HG02588 (cell line): ENCODE data around the gene CLSTN3.
A peak's percentile ranks its signal among the peaks of the same experiment; 100 is the strongest.
"Not testable (repeated sequence)": the region's sequence is repeated elsewhere in the genome, so short reads cannot be mapped to it uniquely, and the experiment has no call there.

Experiments
- ATAC-seq: cut with Tn5 transposase; IDR thresholded peaks from one replicate; pipeline ENCODE4 v1.9.1; 2021; ENCODE audit warnings: mild to moderate bottlenecking, moderate library complexity; ENCODE audit not compliant: unreplicated experiment

CLSTN3 gene

DNA sequence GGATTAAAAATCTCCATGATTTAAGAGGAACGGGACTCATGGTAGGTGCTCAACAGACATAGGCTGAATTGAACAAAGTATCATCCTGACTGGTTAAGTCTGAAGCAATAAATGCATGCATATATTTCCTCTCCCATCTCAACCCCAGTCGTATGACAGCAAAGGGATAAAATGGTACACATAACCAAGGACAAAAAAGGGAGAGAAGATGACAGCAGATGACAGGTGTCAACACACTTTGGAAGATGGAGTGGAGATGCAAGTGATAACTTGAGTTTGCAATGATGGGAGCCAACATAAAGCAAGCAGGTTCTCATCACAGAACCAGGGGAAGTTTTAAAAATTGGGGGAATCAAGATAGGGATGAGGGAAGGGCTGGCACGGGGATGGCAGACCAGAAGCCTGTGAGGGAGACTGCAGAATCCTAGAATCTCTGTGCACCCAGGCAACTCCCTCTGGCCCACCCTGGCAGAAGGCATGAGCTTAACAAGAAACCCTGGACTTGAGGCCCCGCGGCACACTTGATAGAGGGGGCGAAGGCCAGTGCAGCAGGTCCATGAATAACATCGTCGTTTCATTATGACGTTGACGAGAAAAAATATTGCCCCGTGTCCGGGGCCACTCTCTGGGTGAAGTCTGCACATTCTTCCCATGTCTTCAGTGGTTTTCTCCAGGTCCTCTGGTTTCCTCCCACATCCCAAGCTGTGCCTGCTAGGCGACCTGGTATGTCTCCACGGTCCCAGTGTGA, 26.2 kb upstream of the CLSTN3 start:
- ATAC-seq = no peak

DNA sequence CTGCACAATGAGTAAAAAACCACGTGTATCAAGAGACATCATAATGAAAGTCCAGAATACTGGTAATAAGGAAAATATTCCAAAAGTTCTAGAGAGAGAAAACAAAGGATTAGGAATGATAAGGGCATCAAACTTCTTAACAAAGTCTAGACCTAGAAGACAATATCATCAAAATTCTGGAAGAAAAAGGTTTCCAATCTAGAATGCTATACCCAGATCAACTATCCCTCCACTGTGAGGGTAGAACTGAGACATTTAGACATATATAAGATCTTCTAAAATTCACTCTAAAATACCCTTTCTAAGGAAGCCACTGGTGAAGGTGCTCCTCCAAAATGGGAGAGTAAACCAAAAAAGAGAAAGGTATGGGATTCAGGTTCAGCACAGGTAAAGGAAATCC, 24.1 kb upstream of the CLSTN3 start:
- ATAC-seq = no peak

DNA sequence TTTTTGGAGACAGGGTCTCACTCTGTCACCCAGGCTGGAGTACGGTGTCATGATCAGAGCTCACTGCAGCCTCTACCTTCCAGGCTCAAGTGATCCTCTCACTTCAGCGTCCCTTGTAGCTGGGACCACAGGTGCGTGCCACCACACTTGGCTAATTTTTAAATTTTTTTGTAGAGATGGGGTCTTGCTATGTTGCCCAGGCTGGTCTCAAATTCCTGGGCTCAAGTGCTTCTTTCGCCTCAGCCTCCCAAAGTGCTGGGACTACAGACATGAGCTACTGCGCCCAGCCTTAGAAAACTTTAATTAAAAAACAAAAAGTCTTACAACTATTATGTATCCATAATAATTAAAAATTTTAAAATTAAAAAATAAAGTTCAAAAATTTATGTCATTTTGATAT, 23.0 kb upstream of the CLSTN3 start:
- not testable (repeated sequence) for ATAC-seq

DNA sequence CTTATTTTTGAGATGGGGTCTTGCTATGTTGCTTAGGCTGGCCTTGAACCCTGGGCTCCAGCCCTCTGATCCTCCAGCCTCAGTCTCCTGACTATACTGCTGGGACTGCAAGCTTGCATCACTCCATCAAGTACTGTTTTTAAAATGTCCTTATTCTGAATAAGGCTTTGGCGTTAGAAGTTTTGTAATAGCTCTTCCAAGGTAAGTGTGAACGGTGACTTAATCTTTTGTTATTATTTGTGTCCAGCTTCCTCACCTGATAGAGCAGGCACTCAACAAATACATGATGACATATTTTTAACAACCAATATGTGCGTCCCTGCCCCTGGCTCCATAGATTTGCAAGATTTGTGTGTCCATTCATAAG, 22.6 kb upstream of the CLSTN3 start:
- no peak for ATAC-seq

DNA sequence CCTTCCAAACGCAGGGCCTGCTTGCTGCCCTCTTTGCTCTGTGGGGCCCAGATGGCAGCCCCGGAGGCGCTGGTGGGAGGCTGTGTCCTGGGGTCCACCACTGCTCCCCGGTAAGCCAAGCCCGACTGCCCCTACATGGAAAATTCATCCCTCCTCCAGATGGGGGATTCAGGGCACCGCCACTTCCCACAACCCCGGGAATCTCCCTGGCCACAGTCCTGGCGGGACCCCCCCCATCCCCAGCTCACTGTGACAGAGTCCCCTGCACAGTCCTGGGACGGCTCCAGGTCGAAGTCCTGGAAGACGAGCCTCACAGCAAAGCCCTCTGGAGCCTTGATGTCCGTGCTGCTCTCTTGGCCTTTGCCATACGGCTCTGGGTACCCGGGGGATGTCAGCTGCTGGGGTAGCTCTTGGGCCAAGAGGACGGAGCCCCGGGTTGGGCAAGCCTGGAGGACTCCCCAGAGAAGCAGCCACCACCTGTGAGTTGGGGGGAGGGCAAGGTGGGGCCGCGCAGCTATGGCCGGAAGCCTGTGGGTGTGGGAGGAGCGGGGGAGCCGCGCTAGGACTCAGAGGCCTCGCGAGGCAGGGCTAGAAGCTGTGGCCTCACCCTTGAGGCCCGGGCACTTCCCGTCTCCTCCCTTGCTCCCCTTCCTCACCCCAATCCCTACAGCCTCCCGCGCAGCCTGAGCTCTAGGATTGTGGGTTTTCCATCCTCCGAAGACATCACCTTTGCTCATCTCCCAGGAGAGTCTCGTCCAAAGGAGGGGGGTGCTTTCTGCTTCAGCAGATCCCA, 22.0 kb upstream of the CLSTN3 start:
- ATAC-seq = peak; percentile 91

DNA sequence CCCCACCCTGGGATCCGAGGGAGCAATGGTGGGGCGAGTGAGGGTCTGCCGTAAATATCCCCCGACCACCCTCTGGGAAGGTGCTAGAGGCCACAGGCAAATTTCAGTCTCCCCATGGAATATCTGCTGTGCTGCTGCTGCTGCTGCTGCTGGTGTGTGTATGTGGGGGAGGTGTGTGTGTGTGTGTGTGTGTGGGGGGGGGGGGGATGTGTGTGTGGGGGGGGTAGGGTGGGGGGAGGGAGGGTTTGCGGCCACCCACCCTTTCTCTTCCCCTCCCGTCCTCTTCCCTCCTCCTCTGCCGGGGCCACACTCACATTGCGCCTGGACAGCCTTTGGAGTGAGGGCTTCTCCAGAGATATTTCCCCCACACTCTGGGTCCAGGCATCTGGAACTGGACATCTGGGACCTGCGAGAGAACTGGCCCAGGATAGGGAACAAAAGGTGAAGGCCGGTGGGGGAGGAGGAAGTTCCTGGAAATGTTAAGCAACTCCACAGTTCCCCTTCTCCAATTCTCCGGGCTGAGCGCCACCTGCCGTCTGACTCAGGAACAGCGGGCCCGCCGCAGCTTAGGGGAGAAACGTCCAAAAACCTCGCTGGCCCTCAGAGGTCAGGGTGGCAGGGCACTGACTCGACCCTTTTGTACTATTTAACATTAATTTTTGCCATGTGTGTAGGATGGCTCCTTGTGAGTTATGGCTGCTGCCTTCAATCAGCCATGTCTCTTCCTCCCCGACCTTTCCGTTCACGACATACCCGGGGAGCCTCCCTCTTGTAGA, 21.2 kb upstream of the CLSTN3 start, which contains the start of gene C1RL:
Gene C1RL (minus strand): TSS at position 419 of the 776 bp plus-strand sequence. CDS start 34 bp downstream, at position 385.
- no peak for ATAC-seq

DNA sequence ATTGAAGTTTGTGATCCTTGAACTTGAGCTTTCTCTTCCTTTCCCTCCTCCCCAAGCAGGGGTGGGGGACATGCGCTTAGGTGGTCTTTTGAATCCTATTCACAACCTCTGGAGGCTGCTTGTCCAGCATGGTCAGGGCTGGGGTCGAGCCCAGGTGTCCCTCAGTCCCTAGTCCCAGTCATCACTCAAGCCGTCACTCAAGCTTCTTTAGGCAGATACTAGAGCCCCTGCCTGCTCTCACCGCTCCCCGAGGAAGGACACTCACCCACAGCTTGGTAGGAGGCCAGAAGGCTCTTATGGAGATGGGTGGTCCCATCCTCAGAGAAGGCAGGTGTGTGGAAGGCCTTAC, 20.6 kb upstream of the CLSTN3 start:
- no peak for ATAC-seq

DNA sequence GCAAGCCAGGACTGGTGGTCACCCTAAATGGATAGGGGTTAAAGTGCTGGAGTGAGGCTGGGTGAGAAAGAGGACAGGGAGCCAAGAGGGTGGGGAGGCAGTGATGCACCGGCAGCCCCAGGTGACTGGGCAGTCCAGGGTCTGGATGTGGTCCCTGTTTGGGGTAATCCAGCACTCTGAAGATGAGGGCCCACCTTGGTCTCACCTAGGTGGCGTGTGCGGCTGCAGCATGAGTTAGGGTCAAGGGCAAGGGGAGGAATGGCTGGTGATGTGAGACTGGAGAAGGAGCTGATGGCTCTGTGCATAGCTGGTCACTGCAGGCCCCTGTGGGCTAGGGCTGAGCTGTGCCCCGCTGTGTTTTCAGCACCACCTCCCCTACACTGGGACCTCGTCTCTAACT, 19.5 kb upstream of the CLSTN3 start:
- ATAC-seq = no peak

DNA sequence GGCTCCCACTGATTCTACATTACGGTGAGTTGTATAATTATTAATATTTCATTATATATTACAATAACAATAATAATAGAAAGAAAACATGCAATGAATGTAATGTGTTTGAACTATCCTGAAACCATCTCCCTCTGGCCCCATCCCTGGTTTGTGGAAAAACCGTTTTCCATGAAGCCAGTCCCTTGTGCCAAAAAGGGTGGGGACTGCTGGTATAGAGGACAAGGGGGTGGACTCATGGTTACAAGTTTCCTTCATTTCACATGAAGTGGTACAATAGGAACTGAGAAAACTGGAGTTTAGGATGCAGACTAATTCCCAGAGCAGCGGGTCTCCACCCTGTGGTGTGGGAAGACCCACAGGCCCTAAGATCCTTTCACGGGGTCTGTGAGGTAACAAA, 18.1 kb upstream of the CLSTN3 start:
- ATAC-seq = no peak

DNA sequence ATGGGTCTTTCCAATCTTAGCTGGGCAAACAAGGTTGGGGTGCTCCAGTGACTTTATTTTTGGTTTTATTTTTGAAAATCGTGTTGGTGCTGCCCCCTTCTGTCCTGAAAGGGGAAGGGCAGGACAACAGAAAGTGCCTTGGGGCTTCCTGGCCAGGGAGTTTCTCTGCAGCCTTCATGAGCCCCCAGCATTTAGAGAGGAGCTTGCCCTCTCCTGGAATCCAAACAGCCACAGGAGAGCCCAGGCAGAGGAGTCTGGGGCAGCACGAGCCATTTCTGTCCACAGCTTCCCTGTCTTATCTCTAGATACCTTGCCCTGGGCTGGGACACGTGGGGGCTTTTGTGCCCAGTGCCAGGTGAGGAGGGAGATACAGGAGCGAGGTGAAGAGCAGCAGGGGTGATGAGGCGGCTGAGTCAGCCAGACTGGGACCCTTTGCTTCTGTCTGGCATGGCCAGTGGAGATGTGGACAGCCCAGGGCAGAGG, 16.7 kb upstream of the CLSTN3 start:
- no peak for ATAC-seq

DNA sequence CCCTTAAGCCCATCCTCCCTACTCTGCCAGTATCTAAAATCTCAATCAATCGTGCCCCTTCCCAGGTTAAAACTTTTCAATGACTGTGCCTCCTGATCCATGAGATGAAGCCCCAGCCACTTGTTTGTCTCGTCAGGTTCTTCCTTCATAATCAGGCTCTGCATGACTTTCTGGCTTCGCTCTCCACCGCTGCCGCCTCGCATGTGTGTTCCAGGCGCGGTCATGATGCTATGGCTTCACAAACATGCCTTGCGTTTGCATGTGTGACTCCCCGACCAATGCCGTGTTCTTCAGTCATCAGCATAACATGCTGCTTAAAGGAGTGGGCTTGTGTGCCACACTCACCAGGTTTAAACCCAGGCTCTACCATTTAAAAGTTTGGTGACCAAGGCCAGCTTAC, 16.2 kb upstream of the CLSTN3 start:
- no peak for ATAC-seq

DNA sequence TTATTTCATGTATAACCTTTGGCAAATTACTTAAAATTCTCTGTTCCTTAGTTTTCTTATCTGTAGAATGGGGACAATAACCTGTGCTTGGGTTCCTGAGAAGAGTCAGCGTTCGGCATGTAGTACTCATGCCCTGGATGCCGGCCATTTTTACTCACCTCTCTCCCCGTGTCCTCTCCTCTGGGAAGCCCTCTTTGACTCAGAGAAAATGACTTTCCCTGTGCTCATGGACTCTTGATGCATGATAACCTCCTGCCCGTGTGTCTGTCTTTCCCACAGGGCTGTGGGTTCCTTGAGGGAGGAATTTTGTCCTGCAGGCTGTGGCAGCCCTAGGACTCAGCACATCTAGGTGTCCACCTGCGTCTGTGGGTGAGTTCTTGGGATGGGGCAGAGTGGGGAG, 15.3 kb upstream of the CLSTN3 start:
- no peak for ATAC-seq

DNA sequence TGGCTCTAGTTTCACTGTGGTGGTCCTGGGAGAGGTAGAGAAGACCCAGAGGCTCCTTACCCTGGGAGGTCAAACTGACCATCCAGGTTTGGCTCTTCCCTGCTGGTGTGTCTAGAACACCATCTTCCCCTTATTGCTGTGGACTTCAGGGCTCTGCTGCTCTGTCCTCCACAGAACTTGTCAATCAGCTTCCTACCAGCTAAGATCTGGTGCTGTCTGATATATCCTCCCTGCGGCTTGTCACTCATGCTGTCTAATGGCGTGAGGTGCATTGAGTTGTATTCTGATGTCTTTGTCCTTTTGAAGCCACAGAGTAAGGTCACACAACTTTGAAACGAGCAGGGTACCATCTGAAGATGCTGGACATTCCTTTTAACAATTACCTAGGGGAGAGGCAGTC, 14.0 kb upstream of the CLSTN3 start:
- ATAC-seq = no peak

DNA sequence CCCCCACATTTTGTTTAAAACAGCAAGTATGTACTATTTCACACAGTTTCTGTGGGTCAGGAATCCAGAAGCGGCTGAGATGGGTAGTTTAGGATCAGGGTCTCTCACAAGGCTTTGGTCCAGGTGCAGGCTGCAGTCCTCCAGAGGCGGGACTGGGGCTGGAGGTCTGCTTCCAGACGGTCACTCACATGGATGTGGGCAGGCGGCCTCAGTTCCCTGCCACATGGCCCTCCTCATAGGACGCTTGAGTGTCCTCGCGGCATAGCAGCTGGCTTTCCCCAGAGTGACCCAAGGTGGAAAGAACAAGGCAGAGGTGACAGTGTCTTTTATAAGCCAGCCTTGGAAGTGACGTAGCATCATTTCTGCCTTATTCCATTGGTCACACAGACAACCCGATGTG, 13.3 kb upstream of the CLSTN3 start:
- no peak for ATAC-seq

DNA sequence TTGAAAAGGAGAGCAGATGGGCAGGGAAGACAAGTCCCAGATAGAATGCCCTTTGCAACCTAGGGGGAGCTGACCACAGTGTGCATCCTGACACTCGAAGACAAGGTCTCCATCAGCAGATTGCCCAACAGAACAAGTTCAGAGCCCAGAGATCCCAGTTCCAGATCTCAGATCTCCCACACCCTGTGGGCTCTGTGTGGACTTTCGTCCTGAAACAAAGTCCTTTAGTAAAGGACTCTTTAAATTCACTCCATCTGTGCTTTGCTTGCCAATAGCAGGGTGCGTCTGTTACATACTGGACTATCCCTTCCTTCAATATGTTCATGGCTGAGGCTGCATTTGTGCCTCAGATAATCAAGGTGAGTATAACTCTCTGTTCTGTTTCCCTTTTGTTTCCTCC, 12.5 kb upstream of the CLSTN3 start:
- ATAC-seq = no peak

DNA sequence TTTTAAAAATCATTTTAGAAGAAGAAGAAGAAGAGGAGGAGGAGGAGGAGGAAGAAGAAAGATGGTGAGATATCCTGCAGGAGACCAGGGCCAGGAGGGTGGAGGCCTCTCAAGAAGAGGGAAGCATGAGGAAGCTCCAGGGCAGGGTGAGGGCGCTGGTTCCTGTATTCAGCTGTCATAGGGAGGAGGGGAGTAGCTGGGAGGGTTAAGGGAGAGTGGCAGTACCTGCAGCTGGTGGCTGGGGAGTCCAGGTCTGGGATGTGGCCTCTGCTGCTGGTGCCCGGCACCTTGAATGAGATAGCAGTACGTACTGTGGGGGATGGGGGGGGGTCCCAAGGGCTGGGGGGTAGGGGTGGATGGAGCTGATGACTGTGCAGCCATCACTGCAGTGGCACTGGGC, 11.3 kb upstream of the CLSTN3 start:
- no peak for ATAC-seq

DNA sequence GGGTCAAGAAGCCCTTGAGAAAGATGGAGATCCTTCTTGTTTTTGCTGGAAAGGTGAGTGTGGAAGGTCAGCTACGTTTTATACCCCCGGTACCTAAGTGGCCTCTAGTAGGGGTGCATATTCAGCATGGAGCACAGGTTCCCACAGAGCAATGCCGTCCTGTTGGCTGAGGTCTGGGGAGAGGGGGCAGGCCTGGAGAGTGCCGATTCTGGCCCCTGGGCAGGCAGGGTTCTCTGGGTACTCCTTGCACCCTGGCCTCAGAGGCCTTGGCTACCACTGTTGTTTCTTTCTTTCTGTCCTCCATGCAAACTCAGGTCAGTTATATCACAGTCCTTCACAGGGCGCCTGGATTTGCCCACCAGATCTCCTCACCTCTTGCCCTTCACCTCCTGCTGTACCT, 10.0 kb upstream of the CLSTN3 start:
- no peak for ATAC-seq

DNA sequence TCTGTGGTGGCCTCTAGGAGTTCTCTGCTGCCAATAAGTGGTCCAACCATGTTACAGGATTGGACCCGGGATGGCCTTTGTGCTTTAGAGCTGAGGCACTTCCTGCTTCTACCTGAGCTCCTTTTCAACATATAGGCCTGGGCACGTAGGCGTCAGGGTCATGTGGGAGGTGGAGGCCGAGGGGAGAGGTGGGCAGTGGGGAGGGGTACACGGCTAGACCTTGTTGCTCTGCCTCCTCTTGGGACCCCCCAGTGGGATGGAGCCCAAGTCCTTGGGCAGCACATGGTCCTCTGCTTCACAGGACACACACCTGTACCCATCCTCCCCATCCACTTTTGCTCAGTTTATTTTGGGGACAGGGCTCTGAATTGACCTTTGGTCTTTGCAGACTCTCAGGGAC, 8.8 kb upstream of the CLSTN3 start:
- ATAC-seq = no peak

DNA sequence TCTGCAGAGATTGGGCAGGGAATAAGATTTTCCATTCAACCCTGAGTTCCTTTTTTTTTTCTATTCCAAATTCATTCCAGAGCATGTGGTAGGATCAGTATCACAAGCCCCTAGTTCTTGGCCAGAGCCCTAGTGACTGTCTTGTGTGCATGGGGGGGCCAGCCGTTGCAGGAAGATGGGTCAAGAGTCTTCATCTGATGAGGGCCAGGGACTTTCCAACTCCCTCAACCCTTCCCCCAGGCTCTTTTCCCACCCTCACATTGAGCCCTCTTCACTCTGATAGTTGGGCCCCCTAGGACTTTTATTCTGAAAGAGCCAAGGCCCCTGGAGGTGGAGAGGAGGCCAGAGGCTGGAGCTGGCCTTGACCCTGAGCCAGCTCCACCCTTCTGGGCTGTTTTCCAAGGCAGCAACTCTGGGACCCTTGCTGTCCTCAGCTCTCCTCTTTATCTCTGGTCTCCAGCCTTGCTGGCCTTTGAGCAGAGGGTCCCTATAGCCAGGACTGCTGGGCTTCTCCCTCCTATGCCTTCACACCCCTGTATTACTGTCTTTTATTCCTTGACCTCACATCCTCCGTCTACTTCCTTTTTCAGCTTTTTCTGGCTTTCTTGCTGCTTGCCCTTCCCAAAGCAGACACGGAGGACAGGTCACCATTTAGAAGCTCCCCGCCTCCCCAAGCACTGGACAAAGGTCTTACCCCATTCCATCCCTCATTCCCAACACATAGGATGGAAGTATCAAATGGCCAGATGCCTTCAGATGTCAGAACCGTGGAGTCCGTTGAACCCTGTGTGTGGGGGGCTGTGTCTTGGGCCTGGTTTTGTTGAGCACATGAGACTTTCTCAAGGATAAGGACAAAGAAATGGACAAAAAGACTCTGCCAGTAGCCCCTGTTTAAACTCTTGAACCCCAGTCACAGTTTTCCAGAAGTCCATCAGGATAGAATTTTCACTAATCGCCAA, 7.1 kb upstream of the CLSTN3 start:
- ATAC-seq = no peak

DNA sequence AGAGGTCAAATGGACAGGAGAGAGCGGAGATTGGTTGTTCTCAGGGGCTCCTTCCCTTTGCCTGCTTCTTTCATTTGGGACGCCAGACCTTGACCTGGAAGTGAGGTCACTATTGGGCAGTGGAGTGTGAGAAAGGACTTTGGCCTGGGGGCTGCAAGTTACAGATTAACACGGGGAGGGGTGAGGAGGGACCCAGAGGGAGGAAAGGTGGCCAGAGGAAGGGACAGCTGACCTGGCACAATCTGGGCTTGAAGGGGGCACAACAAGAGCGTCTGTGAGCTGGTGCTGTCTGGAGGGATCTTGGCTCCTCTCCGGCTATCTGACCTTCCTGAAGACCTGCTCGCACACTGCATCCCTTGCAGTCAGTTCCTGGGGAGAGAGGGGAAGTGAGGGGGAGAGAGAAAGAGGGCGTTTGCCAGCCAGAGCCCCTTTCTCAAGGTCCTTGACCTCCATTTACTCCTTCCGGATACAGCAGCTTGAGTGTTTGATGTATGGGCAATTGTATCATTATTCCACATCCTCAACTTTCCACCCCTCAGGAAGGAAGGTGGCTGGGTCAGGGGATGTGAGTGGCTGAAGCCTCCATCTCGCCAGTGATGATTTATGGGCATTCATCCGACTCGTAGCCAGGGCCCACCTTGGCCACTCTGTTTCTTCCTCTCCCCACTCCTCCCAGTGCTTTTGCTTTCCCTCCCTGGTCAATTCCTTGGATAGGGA, 6.2 kb upstream of the CLSTN3 start:
- no peak for ATAC-seq
